ENCODE measurements around the gene PTPRN2. TPM values are rescaled to one million over a fixed set of nuclear protein-coding genes. Genes with fewer than 3 reads are reported as not detected.

PTPRN2 gene
- total RNA-seq, 1 experiment from 2014 or later = 1.1 TPM

- no peak overlapping the region for H3K27ac ChIP-seq (ENCODE audit: low read length)
- no peaks in the 10 kb centered on the region for H3K36me3 ChIP-seq (ENCODE audit: control insufficient read depth, insufficient read depth, low read length)
- no peaks in the 10 kb centered on the region for H3K4me1 ChIP-seq (ENCODE audit: control insufficient read depth, insufficient read depth, low read length)
- H3K27me3 ChIP-seq (ENCODE audit: control insufficient read depth, insufficient read depth, low read length) = no peaks in the 10 kb centered on the region
- TF ChIP-seq POLR2AphosphoS5 (IDR thresholded peaks at IDR 0.05; ENCODE audit: low read depth, low read length) (no peak), REST (IDR thresholded peaks at IDR 0.05; ENCODE audit: insufficient read depth in 1 of 2, low read depth in 2 of 2, low read length in 1 of 2) (no peak), TCF7L2 (IDR thresholded peaks at IDR 0.05; ENCODE audit: low read depth, low read length) (no peak)
- DNase-seq (ENCODE audit: low read depth, low spot score) (no peak), ATAC-seq (no peak)
- H3K4me3 ChIP-seq (ENCODE audit: low read depth in 2 of 2, low read length in 2 of 2) = no peak overlapping the region
- BruUV-seq (replicated peaks) = no TSS peak
- in situ Hi-C loops (cut with HindIII; ENCODE audit: low pct_unique_long_range_greater_than_20kb, low sequenced_read_pairs) (no loop called here), intact Hi-C loops (cut with micrococcal nuclease; ENCODE audit: unreplicated experiment) (no loop called here)
- H3K9me3 ChIP-seq (ENCODE audit: control insufficient read depth, insufficient read depth, low read depth, low read length) = no peaks in the 10 kb centered on the region
- CTCF ChIA-PET = no interaction called here
- POLR2A ChIA-PET = interaction anchor here (0.5 kb wide), 1 partner anchor 9 kb away, joined by 4 read pairs; no protein-coding TSS in a partner anchor
Measured at GRCh38 chr7:158106272-158106671, 481.4 kb downstream of the PTPRN2 start.

- H3K4me1 ChIP-seq (ENCODE audit: control insufficient read depth, insufficient read depth, low read length) = no peaks in the 10 kb centered on the region
- ATAC-seq (no peak), DNase-seq (ENCODE audit: low read depth, low spot score) (no peak)
- intact Hi-C loops (cut with micrococcal nuclease; ENCODE audit: unreplicated experiment) = no loop called here
- TF ChIP-seq REST (IDR thresholded peaks at IDR 0.05; ENCODE audit: insufficient read depth in 1 of 2, low read depth in 2 of 2, low read length in 1 of 2) (no peak), TCF7L2 (IDR thresholded peaks at IDR 0.05; ENCODE audit: low read depth, low read length) (no peak)
- TF ChIP-seq, protein P1, sequence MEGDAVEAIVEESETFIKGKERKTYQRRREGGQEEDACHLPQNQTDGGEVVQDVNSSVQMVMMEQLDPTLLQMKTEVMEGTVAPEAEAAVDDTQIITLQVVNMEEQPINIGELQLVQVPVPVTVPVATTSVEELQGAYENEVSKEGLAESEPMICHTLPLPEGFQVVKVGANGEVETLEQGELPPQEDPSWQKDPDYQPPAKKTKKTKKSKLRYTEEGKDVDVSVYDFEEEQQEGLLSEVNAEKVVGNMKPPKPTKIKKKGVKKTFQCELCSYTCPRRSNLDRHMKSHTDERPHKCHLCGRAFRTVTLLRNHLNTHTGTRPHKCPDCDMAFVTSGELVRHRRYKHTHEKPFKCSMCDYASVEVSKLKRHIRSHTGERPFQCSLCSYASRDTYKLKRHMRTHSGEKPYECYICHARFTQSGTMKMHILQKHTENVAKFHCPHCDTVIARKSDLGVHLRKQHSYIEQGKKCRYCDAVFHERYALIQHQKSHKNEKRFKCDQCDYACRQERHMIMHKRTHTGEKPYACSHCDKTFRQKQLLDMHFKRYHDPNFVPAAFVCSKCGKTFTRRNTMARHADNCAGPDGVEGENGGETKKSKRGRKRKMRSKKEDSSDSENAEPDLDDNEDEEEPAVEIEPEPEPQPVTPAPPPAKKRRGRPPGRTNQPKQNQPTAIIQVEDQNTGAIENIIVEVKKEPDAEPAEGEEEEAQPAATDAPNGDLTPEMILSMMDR (IDR thresholded peaks at IDR 0.05) = no peak
- CTCF ChIA-PET = interaction anchor here (0.6 kb wide), 1 partner anchor 606 kb away, joined by 3 read pairs; no protein-coding TSS in a partner anchor
- in situ Hi-C loops (cut with HindIII; ENCODE audit: low pct_unique_long_range_greater_than_20kb, low sequenced_read_pairs) = no loop called here
- no peak overlapping the region for H3K4me3 ChIP-seq (ENCODE audit: low read depth in 2 of 2, low read length in 2 of 2)
- POLR2A ChIA-PET = no interaction called here
- H3K36me3 ChIP-seq (ENCODE audit: control insufficient read depth, insufficient read depth, low read length) = no peaks in the 10 kb centered on the region
- no peaks in the 10 kb centered on the region for H3K27me3 ChIP-seq (ENCODE audit: control insufficient read depth, insufficient read depth, low read length)
- no peaks in the 10 kb centered on the region for H3K9me3 ChIP-seq (ENCODE audit: control insufficient read depth, insufficient read depth, low read depth, low read length)
- H3K27ac ChIP-seq (ENCODE audit: low read length) = no peak overlapping the region
- BruUV-seq (replicated peaks) = no TSS peak
Measured at GRCh38 chr7:158103378-158103777, 484.2 kb downstream of the PTPRN2 start.
